ENCODE measurements around the gene GNG12. TPM values are rescaled to one million over a fixed set of nuclear protein-coding genes. Genes with fewer than 3 reads are reported as not detected.

GNG12 gene
- polyA plus RNA-seq, 1 donor (not counting 4 experiments of a cell fraction or from before 2014, with no cell fraction given) = 208 TPM

DNA sequence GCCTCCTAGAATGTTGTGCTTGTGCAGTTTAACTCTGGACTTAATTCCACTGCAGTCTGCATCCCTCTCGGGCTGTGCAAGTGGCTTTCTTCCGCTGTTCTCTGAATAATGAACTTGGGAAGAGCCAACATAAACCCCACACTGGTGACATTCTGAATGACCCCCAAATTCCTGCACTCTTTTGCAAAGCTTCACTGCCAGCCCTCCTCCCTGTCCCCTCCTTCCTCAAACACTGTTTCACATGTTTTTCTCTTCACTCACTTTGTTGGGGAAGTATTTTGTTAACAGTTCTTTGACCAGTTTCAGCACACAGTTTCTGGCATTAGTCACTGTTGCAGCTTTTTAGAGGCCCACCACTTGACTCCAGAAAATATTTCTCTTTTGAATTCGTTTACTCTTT lies 39.7 kb downstream of the GNG12 start:
- Histone ChIP-seq H3K4me1 (ENCODE audit: control insufficient read depth, extremely low read depth, insufficient read depth, low read length) (peaks cover 20% of the 10 kb centered on the region), H3K4me3 (ENCODE audit: control insufficient read depth in 2 of 3, extremely low read depth in 1 of 3, insufficient read depth in 2 of 3, low read depth in 1 of 3, low read length in 3 of 3) (no peak overlapping the region), H3K9me3 (ENCODE audit: control insufficient read depth, low read depth, low read length) (no peaks in the 10 kb centered on the region), H3K79me2 (ENCODE audit: control insufficient read depth, insufficient read depth, low read length) (peaks cover 100% of the 10 kb centered on the region), H3K36me3 (ENCODE audit: control insufficient read depth in 2 of 2, extremely low read depth in 1 of 2, insufficient read depth in 2 of 2, low read length in 2 of 2) (peaks cover 4 to 7% of the 10 kb centered on the region in 2 experiments), H3K27me3 (ENCODE audit: control insufficient read depth, extremely low read depth, insufficient read depth, low read length) (no peaks in the 10 kb centered on the region), H3K4me2 (ENCODE audit: control insufficient read depth, extremely low read depth, insufficient read depth, low read depth, low read length) (no peak overlapping the region), H4K20me1 (ENCODE audit: control insufficient read depth, extremely low read depth, insufficient read depth, low read length) (peaks cover 15% of the 10 kb centered on the region), H3K9ac (ENCODE audit: control insufficient read depth, extremely low read depth, insufficient read depth, low read length) (no peak overlapping the region), H2AFZ (ENCODE audit: control insufficient read depth, low read length) (no peak overlapping the region), H3K27ac (ENCODE audit: control insufficient read depth, insufficient read depth, low read length) (no peak overlapping the region), H3K9me1 (ENCODE audit: control insufficient read depth, extremely low read depth, insufficient read depth, low read length) (peaks cover 2% of the 10 kb centered on the region)
- DNase-seq (ENCODE audit: low read depth, low spot score) (no peak), FAIRE-seq (no peak)
- no peak for TF ChIP-seq EZH2 (IDR thresholded peaks at IDR 0.05; ENCODE audit: low read length)
- TF ChIP-seq, protein P1, sequence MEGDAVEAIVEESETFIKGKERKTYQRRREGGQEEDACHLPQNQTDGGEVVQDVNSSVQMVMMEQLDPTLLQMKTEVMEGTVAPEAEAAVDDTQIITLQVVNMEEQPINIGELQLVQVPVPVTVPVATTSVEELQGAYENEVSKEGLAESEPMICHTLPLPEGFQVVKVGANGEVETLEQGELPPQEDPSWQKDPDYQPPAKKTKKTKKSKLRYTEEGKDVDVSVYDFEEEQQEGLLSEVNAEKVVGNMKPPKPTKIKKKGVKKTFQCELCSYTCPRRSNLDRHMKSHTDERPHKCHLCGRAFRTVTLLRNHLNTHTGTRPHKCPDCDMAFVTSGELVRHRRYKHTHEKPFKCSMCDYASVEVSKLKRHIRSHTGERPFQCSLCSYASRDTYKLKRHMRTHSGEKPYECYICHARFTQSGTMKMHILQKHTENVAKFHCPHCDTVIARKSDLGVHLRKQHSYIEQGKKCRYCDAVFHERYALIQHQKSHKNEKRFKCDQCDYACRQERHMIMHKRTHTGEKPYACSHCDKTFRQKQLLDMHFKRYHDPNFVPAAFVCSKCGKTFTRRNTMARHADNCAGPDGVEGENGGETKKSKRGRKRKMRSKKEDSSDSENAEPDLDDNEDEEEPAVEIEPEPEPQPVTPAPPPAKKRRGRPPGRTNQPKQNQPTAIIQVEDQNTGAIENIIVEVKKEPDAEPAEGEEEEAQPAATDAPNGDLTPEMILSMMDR (optimal IDR thresholded peaks at IDR 0.05 in 1 of 3, IDR thresholded peaks at IDR 0.05 in 1 of 3, conservative IDR thresholded peaks at IDR 0.05 in 1 of 3; ENCODE audit: extremely low read depth in 1 of 3, insufficient read depth in 2 of 3, low read length in 3 of 3) = no peak
- dilution Hi-C loops (cut with MboI; ENCODE audit: extremely low pct_ligation_motif_present, low sequenced_read_pairs) = no loop called here

DNA sequence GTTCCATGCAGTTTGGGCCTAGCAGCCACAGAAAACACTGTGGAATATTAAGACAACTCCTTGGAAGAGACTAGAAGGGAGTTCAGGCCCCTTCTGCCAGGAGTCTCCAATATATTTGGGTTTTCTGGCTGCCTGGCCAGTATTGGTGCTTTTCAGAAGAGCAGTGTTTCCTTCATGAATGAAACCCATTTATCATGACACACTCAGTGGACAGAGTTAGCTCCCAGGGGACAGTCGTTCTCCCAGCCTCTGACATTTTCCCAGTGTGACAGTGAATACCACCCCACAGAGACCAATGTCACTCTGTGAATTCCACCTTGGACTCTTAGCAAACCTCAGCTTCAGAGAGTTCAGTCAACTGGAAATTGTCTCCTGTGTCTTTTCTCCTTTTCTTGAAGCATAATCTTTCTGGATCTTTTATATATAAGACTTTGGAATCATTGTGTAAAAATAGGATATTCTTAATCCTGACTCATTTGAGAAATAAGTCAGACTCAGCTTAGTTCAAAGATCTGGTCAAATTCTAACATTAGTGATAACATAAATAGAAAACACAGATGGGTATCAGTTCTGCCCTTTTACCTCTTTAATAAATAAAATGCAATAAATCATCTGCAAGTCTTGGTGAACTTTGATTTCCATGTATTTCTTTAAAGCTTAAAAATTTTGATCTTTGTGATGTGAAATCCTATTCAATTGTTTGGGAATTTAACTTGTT lies 40.4 kb downstream of the GNG12 start:
- FAIRE-seq = peak; percentile 51
- H3K4me2 ChIP-seq (ENCODE audit: control insufficient read depth, extremely low read depth, insufficient read depth, low read depth, low read length) = peak overlapping the region; percentile 25
- H3K27me3 ChIP-seq (ENCODE audit: control insufficient read depth, extremely low read depth, insufficient read depth, low read length) = no peaks in the 10 kb centered on the region
- H2AFZ ChIP-seq (ENCODE audit: control insufficient read depth, low read length) = no peak overlapping the region
- peak overlapping the region; percentile 24 for H3K27ac ChIP-seq (ENCODE audit: control insufficient read depth, insufficient read depth, low read length)
- peaks cover 15% of the 10 kb centered on the region for H4K20me1 ChIP-seq (ENCODE audit: control insufficient read depth, extremely low read depth, insufficient read depth, low read length)
- no peak overlapping the region for H3K9ac ChIP-seq (ENCODE audit: control insufficient read depth, extremely low read depth, insufficient read depth, low read length)
- peaks cover 100% of the 10 kb centered on the region for H3K79me2 ChIP-seq (ENCODE audit: control insufficient read depth, insufficient read depth, low read length)
- H3K9me3 ChIP-seq (ENCODE audit: control insufficient read depth, low read depth, low read length) = no peaks in the 10 kb centered on the region
- TF ChIP-seq, protein P1 (optimal IDR thresholded peaks at IDR 0.05 in 1 of 3, IDR thresholded peaks at IDR 0.05 in 1 of 3, conservative IDR thresholded peaks at IDR 0.05 in 1 of 3; ENCODE audit: extremely low read depth in 1 of 3, insufficient read depth in 2 of 3, low read length in 3 of 3) = no peak
- no peak for TF ChIP-seq EZH2 (IDR thresholded peaks at IDR 0.05; ENCODE audit: low read length)
- dilution Hi-C loops (cut with MboI; ENCODE audit: extremely low pct_ligation_motif_present, low sequenced_read_pairs) = no loop called here
- peaks cover 2% of the 10 kb centered on the region for H3K9me1 ChIP-seq (ENCODE audit: control insufficient read depth, extremely low read depth, insufficient read depth, low read length)
- peaks cover 20% of the 10 kb centered on the region for H3K4me1 ChIP-seq (ENCODE audit: control insufficient read depth, extremely low read depth, insufficient read depth, low read length)
- no peak overlapping the region for H3K4me3 ChIP-seq (ENCODE audit: control insufficient read depth in 2 of 3, extremely low read depth in 1 of 3, insufficient read depth in 2 of 3, low read depth in 1 of 3, low read length in 3 of 3)
- no peak for DNase-seq (ENCODE audit: low read depth, low spot score)
- peaks cover 2 to 6% of the 10 kb centered on the region in 2 experiments for H3K36me3 ChIP-seq (ENCODE audit: control insufficient read depth in 2 of 2, extremely low read depth in 1 of 2, insufficient read depth in 2 of 2, low read length in 2 of 2)

Data from keratinocyte (primary cell).